AG08395 (cell line): ENCODE results near the gene TCTA.
A peak's percentile ranks its signal among the peaks of the same experiment; 100 is the strongest.
"Not testable (repeated sequence)": the region's sequence is repeated elsewhere in the genome, so short reads cannot be mapped to it uniquely, and the experiment has no call there.

Experiments
- DNase-seq: peaks from one replicate; pipeline ENCODE4 v3.0.0; 2012; ENCODE audit warnings: mixed read lengths, low spot score

The TCTA gene, protein sequence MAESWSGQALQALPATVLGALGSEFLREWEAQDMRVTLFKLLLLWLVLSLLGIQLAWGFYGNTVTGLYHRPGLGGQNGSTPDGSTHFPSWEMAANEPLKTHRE

DNA sequence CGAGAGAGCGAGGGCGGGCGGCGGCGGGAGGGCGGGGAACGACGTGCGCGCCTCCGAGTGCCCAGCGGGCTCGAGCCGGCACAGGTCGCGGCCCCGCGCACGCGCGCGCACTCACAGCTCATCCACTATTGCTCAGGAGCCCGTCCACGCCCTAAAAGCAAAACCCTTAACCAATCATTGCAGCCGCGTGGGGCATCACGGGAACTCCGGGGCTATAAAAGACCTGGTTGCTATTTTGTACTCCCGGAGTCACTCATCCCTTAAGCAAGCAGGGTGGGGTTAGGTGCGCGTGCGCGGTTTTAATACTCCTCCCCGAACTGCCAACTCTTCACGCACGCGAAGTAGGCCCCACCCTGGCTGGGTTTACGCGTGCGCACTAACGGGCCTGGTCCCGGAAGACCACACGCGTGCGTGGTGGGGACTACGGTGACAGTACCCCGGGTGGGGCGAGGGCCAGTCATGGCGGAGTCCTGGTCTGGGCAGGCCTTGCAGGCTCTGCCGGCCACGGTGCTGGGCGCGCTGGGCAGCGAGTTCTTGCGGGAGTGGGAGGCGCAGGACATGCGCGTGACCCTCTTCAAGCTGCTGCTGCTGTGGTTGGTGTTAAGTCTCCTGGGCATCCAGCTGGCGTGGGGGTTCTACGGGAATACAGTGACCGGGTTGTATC lies at the start of gene TCTA, which contains the start of gene RHOA:
Gene TCTA, plus strand, starts transcription at position 456 of the 664 bp plus-strand sequence. Its CDS starts 4 bp downstream, at position 460.
Gene RHOA, minus strand, starts transcription at position 9 of the 664 bp plus-strand sequence. CDS start 36,387 bp downstream, outside the sequence.
- DNase-seq: peak; percentile 100

DNA sequence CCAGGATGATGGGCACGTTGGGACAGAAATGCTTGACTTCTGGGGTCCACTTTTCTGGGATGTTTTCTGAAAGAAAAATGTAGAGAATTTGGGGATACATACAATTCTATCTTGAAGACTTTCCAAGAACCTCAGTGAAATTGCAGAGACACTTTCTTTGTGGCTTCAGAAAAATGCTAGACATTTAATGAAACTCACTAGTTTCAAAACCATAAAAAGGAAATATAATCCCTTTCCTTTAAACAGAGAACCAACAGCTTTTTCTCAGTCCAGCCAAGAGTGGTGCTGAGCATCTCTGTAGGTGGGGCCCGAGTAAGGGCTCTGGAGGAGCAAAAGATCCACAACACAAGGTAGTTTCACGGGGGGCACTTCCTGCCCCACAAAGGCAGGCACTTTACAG lies 49.7 kb upstream of the TCTA start:
- DNase-seq: peak; percentile 34

DNA sequence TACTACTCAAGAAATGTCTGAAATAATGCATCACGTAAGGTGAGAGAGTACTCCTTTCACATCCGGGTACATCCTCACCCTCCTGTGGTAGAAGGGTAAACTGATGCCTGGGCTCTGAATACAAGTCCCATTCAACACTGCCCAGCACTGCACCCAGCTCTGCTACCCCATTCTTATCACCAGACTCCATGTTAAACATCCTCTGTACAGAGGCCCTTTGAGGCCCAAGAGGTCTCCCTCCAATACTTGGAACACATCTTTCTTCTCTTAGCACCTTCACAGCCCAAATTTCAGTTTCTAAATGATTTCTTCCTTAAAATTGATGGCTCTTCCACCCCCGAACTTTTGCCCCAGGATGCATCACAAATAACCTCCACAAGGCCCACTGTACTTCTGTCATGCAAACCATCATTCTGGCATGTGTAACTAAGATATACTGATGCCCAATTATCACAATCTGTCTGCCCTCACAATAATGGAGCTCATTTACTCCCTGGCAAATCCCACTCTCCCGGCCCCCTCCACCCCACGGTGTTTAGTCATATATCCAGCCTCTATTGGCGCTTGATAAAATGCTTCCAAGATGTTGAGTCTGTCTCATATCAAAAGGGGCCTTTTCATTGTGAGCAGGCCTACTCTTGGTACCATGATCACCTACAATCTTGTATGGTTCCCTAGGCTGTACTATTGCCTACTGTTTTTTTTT lies 41.5 kb upstream of the TCTA start:
- no peak for DNase-seq

DNA sequence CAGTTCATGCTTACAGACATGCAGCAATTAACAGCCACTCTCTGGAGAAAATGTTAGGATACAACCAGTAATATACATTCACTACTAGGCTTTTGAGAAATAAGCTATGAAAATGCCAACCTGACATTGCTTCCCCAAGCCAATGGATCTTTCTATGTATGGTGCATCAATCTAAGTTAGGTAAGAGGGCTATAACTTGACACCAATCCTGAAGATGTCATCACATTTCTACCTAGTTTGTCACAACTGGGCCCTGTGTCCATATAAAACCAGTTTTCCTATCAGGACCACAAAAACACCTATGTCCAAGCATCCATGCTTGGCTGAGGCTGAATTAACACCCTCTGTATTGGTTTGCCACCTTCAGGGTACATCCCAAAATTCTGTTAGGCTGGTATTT lies 40.3 kb upstream of the TCTA start:
- DNase-seq: no peak

DNA sequence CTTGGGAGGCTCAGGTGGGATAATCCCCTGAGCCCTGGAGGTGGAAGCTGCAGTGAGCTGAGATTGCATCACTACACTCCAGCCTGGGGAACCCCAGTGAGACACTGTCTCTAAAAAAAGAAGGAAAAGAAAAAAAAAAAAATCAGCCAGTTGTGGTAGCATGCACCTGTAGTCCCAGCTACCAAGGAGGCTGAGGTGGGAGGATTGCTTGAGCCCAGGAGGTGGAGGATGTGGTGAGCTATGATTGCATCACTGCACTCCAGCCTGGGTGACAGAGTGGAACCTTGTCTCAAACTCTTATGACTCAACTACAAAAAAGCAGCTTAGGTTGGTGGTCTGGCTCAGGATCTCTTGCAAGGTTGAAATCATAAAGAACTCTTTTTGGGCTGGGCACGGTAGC lies 34.7 kb upstream of the TCTA start:
- no peak for DNase-seq

DNA sequence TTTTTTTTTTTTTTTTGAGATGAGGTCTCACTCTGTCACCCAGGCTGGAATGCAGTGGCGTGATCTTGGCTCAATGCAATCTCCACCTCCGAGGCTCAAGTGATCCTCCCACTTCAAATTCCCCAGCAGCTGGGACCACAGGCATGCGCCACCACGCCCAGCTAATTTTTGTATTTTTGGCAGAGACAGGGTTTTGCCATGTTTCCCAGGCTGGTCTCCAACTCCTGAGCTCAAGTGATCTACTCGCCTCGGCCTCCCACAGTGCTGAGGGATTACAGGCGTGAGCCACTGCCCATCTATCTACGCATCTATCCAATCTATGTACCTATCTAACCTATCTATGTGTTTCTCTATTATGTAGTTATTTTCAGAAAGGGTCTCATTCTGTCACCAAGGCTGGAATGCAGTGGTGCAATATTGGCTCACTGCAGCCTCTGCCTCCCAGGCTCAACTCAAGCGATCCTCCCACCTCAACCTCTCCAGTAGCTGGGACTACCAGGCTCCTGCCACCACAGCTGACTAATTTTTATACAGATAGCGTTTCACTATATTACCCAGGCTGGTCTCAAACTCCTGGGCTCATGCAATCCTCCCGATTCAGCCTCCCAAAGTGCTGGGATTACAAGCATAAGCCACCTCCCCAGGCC lies 33.9 kb upstream of the TCTA start:
- DNase-seq: peak; percentile 47

DNA sequence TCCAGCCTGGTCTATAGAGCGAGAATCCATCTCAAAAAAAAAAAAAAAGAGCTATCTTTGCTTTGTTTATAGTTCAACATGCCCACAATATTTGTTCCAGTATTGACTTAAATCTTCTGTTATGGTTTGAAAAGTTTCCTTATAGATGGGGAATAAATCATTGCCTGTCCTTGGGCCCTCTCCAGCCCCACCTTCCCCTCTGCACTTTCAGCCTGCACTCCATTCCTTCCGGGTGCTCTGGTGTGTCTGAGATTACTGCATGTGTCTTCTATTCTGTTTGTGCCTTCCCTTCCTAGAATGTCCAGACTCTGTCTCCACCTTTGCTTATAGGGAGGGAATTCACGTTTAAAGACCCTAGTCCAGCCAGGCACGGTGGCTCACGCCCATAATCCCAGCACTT lies 28.8 kb upstream of the TCTA start:
- no peak for DNase-seq

DNA sequence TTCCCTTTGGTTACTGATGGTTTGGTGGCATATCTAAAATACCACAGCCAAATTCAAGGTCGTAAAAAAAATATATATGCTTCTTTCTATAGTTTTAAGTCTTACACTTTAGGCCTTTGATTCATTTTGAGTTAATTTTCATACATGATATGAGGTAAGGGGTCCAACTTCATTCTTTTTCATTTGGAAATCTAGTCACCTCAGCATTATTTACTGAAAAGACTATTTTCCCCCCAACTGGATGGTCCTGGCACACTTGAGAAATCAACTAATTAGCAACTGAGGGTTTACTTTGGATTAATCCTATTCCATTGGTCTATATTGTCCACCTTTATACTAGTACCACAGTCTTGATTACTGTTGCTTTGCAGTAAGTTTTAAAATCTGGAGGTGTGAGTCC lies 26.6 kb upstream of the TCTA start:
- DNase-seq: no peak

DNA sequence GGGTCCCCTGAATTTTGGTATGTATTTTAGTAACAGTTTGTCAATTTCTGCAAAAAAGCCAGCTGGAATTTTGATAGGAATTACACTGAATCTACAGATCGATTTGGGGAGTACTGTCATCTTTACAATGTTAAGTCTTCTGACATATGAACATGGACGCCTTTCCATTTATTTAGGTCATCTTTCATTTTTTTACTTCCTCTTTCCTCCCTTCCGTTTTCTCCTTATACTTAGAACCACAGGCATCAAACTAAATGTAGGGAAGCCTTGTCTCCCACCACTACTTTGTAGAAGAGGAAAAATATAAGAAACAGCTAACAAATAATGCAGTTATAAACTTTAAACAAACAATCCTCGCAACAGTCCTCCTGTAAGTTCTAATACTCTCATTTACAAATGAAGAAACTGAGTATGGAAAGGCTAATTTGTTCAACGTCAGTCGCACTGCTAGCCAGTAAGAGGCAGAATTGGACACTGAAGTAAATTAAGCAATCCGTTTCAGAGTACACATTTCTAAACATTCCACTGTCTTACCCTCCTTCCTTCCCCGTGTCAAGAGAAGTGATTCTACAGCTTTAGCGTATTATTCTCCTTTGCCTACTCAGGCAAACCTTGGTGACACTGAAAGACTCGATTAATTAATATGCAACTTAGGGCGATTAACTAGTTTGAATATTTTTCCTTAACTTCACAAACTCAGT lies 26.0 kb upstream of the TCTA start:
- DNase-seq: no peak

DNA sequence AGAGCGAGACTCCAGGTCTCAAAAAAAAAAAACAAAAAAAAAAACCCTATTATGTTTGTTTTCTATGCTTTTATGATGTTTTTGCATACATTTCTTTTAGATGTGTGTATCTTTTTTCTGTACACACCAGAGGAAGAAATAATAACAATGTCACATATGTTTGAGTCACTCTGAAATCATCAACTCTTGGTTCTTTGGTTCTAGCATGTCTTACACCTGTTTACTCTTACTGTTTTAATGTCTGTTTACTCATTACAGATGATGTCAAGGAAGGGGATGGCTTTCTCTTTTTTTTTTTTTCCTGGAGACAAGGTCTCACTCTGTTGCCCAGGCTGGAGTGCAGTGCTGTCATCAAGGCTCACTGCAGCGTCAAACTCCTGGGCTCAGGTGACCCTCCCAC lies 24.5 kb upstream of the TCTA start:
- DNase-seq: peak; percentile 6

DNA sequence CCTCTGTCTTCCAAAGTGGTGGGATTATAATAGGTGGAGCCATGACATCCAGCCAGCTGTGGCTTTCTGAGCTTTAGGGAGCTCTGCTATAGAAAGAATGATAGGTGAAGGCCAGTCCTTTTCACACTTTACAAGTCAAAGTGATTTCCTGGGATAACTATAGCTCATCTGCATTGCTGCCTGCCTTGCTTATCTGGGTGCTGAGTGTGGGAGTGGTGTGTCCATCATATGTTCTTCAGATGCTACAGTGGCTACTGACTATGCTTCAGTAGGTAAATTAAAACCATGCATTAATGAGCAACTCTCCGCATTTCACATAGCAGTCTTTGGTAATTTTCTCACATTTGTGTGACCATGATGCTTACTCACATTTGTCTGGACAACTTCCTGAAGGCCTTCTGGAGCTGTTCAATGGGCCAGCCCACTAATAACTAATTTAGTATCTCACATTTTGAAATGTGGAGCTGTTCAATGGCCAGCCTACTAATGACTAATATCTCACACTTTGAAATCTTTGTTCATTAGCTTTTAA lies 23.9 kb upstream of the TCTA start:
- DNase-seq: peak; percentile 3

DNA sequence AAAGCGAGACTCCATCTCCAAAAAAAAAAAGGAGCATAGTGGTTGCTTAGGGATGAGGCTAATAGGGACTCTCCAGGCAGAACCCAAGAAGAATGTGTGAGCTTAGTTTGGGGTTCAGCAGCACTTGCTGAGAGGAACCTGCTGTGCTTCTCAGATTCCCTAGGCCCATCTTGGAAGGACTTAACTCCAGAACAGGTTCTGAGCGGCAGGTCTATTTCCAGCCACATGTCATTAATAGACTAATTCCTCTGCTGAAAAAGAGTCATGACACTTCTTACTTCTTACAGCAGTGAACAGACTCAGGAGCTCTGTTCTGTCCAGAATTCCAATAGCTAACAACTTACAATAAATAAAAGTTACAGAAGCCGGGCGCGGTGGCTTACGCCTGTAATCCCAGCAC lies 22.9 kb upstream of the TCTA start:
- DNase-seq: no peak

DNA sequence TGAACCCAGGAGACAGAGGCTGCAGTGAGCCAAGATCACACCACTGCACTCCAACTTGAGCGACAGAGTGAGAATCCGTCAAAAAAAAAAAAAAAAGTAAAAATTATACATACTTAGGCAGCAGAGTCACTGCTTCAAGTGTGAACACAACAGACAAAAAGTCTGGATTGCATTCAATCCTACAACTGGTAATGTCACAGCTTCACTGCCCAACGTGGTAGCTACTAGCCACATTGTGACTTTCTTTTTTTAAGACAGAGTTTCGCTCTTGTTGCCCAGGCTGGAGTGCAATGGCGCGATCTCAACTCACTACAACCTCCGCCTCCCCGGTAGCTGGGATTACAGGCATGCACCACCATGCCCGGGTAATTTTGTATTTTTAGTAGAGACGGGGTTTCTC lies 20.9 kb upstream of the TCTA start:
- not testable (repeated sequence) for DNase-seq

DNA sequence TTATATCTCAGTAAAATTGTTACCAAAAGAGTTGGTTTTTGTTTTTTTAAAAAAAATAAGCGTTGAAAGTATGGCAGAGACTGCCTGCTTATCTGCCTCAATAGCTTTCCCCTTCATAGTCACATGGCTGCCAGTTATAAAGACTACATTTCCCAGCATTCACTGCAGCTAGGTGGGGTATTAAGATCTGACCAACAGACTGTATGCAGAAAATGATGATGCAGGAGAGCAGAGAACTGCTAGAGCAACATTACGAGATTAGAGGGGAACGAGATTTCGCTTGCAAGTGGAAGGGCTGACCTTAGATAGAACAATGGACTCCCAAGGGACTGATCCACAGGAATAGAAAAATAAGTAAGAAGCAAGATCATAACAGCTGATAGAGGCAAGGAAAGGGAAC lies 14.8 kb upstream of the TCTA start:
- DNase-seq: no peak

DNA sequence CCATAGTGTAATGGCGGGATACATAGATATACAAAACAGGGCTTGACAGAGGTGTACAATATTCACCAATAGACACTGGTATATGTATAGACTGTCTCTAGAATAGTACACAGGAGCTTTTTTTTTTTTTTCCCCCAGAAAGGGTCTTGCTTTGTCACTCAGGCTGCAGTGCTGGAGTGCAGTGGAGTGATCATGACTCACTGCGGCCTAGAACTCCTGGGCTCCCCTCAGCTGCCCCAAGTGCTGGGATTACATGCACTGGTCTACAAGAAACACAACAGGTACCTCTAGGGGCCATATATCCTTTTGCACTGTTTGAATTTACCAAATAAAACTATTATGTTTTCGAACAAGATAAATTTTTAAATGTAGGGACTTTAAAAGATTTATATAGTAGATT lies 12.8 kb upstream of the TCTA start:
- no peak for DNase-seq

DNA sequence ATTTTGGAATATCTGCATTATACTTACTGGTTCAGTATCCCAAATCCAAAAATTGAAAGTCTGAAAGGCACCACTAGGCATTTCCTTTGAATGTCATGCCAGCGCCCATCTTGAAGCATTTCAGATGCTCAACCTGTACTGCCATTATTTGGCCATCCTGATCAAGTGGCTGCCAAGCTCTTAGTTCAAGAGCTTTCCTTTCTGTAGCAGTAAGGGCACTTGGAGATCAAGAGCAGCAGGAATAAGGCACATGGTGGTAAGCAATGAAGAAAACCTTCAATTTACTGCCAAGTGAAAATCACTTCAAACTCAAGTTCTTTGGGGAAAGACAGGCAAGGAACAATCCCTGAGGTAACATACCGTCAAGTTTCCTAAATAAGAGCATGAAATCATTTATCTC lies 10.5 kb upstream of the TCTA start:
- DNase-seq: no peak

DNA sequence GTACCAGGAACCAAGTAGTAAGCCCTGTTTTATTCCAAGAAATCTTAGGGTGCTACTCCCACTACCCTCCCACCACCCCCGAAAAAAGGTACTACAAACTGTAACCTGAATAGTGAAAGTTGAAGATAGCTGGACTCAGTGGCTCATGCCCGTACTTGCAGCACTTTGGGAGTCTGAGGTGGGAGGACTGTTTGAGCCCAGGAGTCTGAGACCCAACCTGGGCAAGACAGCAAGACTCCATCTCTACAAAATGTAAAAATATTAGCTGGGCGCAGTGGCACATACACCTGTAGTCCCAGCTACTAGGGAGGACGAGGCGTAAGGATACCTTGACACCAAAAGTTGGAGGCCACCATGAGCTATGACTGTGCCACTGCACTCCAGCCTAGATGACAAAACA lies 8.3 kb upstream of the TCTA start:
- DNase-seq: no peak

DNA sequence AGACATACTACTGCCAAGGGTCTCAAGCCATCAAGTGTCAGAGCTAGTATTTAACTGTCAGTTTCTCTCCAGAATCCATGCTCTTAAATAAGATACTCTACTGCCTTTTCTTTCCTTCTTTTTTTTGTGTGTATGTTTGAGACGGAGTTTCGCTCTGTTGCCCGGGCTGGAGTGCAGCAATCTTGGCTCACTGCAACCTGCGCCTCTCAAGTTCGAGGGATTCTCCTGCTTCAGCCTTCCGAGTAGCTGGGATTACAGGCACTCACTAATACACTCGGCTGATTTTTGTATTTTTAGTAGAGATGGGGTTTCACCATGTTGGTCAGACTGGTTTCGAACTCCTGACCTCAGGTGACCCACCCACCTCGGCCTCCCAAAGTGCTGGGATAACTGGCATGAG lies 6.7 kb upstream of the TCTA start:
- not testable (repeated sequence) for DNase-seq

DNA sequence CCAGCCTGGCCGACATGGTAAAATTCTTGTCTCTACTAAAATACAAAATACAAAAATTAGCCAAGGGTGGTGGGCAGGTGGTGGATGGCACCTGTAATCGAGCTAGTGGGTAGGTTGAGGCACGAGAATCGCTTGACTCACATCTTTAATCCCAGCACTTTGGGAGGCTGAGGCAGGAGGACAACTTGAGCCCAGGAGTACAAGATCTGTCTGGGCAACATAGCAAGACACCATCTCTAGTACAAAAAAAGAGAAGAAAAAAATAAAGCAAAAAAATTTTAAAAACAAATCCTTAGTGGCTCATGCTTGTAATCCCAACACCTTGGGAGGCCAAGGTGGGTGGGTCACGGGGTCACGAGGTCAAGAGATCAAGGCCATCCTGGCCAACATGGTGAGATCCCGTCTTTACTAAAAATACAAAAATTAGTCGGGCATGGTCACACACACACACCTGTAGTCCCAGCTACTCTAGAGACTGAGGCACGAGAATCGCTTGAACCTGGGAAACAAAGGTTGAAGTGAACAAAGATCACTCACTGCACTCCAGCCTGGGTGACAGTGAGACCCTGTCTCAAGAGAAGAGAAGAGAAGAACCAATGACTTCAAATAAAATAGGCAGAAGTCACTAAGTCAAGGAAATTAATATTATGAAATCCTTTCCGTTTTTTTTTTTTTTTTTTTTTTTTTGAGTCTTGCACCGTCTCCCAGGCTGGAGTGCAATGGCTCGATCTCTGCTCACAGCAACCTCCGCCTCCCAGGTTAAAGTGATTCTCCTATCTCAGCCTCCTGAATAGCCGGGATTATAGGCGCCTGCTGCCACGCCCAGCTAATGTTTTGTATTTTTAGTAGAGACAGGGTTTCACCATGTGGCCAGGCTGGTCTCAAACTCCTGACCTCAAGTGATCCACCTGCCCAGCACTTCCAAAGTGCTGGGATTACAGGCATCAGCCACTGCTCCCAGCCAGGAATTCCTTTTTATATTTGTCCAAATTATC lies 5.4 kb upstream of the TCTA start:
- no peak for DNase-seq

DNA sequence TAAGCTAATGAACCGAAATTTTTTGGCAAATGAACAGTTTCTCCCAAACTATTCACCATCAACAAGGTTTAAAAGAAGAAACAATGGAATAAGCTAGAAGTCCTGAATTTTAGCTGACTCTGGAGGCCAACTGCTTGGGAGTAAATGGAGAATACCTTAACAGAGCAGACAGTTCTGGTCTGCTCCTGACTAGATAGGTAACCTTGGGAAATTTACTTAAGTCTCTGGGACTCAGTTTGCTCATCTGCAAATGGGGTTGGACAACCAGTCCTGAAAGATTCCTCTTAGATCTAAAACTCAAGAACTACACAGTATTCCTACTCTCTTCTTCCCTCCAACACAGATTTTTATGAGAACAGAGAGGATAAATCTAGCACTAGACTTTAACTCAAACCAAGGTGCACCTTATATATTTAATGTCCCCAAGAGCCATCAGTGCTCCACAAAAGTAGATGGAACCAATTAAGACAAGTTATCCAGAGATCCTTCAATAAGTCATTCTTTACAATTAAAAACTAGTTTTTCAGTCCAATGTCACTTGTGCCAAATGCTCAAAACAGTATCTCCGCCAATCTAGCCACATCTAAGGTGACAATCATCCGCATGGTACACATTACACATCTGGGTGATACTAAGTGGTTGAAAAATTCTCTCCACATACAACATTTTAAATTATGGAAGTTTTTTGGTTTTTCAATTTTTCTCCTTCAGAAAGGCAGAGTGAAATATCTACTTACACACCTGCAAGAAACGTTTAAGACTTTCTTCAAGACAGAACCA lies 2.0 kb upstream of the TCTA start:
- no peak for DNase-seq
